Endothelial cell of hepatic sinusoid (primary cell): ENCODE measurements around the gene ST3GAL3.

Experiments used
- in situ Hi-C: cut with HindIII; loops from 2 replicates; pipeline ENCODE4 v1.10.0; 2017; ENCODE audit warnings: low sequenced_read_pairs

ST3GAL3 gene

DNA sequence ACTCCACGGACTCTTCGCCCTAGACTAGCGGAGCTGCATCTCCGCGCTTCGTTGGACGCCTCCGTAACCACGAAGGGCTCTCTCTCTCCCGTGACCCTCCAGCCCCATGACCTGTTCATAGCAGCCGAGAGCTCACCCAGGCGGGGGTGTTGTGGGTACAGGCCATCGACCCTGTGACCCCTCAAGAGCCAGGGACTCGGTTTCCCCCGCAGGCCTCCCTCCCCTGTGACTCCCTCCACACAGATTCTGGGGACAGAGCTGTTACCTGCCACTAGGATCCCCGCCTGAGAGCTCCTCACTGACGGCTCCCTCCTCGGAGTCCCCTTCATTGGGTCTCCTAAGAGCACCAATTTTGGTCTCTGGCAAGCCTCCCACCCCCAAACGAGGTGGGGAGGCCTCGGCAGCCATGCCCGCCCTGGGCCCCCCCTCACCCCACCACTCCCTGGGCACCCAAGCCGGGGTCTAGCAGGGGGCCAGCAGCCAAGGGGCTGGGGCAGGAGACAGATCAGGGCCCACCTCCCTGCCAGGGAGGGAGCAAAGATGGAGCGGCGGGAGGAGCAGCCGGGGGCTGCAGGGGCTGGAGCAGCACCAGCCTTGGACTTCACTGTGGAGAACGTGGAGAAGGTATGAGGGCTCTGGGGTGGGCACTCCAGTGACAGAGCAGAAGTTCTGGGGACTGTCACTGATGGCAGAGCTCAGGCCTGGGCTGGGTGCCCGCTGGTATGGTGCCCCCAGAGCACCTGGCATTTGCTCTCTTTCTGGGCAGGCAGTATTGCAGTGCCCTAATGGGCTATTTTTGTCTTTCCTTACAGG, 239.9 kb downstream of the ST3GAL3 start:
- in situ Hi-C loops = loop anchor here (25.0 kb wide), 1 partner anchor 710 kb away; no protein-coding TSS in a partner anchor

DNA sequence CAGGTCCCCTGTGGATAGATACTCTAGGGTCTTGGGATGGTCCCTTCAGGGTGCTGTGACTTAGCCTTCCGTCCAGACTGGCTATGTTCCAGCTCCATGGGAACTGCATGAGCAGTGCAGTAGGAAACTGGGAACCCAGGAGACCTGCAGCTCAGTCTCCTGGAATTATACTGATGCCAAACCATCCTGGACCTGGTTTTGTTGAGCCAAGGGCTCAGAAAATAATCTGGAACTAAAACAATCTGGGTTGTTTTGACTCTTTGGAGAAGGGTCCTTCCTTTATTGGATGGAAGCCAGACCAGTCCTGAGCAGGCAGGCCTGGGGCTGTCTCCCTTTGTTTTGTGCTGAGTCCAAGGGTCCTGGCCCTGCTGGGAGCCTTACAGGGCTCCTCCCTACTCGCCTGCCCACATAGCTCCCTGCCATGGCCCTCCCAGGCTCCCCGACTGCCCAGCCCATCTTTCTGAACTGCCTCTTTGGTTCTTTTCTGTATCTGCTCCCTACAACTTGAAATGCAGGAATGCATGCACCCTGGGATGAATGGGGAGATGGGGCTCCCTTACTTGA, 240.6 kb downstream of the ST3GAL3 start:
- in situ Hi-C loops = loop anchor here (25.0 kb wide), 1 partner anchor 711 kb away; no protein-coding TSS in a partner anchor

DNA sequence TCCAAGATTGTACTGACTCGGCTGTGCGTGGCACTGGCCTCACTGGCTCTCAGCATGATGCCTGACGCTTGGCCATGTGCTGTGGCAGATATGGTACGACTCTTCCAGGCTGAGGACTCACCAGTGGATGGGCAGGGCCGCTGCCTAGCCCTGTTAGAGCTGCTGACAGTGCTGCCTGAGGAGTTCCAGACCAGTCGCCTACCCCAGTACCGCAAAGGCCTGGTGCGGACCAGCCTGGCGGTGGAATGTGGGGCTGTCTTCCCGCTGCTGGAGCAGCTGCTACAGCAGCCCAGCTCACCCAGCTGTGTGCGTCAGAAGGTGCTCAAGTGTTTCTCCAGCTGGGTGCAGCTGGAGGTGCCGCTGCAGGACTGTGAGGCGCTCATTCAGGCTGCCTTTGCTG, 242.3 kb downstream of the ST3GAL3 start:
- in situ Hi-C loops = loop anchor here (5.0 to 25.0 kb wide), 2 partner anchors 43 to 712 kb away; partner anchors contain the start of gene CCDC24

DNA sequence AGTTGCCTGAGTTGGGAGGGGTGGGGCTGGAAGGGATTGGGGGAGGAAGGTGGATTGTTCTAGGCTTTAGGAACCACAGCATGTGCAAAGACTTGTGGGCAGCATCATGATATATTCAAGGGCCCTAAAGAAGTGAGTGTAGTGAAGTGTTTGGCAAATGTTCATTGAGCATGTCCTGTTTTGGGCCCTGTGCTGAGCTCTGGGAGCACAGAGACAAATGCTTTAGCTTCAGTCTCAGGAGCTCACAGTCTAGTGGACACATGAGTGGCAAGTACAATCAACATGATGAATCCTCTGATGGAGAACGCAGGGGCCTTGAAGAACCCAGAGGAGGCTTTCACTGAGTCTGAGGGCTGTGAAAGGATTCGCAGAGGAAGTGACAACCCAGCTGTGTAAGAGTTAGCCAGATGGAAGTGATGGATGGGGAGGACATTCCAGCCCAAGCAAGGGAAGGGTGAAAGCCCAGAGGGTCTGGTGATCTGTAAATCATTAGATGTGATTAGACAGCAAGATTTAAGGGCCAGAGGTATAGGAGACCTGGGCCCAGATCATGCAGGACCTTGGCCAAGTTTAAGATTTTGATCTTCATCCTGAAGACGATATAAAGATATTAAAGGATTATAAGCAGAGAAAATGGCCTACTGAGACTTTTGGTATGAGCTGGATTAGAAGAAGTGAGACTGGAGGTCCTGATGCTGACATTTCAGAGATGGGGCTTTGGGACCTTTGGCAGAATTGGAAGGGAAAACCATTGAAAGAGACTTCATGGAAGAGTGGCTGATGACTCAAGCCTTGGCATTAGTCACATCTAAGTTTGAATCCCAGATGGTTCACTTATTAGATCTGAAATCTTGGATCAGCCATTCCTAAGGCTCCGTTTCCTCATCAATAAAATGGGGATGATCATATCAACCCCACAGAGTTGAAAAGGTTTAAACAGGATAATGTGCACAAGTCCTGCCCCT, 244.0 kb downstream of the ST3GAL3 start:
- in situ Hi-C loops = loop anchor here (5.0 kb wide), 1 partner anchor 41 kb away; the partner anchor contains the start of gene CCDC24

DNA sequence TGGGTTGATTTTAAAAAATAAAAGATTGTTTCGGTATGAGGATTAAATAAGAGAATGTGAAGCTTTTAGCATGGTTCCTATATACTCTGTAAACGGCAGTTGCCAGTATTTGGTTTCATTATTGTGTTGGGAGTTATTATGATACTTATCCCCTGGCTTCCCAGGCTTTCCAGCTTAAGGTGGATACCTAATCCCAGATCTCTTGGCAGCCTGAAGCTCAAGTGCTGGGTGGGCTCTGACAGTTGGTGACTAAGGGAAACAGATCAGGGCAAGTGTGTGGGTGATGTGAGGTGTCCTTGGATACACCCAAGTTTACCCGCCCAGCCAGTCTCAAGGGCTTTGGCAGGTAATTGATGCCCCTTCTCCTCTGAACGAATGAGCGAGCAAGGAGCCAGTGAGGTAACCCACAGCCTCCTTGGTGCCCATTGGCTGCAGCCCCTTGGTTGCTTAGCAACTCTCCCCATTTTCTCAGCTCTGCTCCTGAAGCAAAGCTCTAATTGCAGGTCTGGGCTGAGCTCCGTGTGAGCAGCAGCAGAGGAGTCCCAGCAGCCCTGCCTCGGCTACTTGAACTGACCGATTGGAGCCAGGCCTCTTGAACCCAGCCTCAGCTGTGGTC, 245.5 kb downstream of the ST3GAL3 start:
- in situ Hi-C loops = loop anchor here (5.0 kb wide), 1 partner anchor 39 kb away; the partner anchor contains the start of gene CCDC24

DNA sequence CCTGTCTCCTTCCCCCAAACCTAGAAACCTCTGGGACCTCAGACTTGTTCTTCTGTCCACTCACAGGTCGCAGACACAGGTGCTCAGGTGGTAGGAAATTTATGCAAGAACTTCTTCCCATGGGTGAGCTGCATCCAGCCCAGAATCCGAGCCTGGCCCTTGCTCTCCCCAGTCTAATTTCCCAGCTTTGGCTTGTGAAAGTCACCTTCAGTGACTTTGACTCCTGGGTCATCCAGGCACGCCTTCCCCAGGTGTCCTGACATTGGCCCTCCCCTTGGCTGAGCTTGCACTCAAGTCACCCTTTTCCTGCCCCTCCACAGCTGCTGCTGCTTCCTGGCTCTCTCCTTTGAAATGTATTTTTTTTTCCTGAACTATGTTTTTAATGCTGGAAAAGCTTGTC, 246.0 kb downstream of the ST3GAL3 start:
- in situ Hi-C loops = loop anchor here (5.0 kb wide), 1 partner anchor 39 kb away; the partner anchor contains the start of gene CCDC24

DNA sequence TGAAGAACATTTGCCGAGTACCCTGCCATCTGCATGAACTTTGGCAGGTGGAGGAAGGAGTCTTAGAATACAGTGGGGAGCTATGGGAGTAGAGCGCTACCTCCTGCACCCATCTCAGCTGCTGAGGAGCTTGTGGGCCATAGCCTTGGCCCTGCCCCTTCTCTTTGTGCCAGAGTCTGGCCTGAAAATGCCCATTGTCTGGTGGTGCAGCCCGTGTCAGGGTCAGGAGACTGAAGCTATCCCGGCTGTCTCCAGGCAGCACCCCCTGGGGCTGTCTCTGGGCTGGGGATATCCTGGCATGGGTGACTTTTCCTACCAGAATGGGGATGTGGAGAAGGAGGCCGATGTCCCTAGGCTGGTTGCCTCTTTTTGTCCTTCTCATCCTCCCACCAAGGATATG, 246.7 kb downstream of the ST3GAL3 start:
- in situ Hi-C loops = loop anchor here (5.0 kb wide), 1 partner anchor 38 kb away; the partner anchor contains the start of gene CCDC24

DNA sequence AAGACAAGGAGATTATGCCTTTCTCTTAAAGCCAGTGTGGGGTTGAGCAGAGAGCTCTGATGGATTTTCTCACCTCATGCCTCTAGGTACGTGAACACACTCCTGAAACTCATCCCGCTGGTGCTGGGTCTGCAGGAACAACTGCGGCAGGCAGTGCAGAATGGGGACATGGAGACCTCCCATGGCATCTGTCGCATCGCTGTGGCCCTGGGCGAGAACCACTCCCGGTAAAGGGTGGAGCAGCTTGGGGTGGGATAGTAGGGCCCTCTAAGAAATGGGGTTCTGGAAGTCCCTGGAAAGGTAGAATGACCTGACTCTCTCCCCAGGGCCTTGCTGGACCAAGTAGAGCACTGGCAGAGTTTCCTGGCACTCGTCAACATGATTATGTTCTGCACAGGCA, 248.9 kb downstream of the ST3GAL3 start:
- in situ Hi-C loops = no loop called here

DNA sequence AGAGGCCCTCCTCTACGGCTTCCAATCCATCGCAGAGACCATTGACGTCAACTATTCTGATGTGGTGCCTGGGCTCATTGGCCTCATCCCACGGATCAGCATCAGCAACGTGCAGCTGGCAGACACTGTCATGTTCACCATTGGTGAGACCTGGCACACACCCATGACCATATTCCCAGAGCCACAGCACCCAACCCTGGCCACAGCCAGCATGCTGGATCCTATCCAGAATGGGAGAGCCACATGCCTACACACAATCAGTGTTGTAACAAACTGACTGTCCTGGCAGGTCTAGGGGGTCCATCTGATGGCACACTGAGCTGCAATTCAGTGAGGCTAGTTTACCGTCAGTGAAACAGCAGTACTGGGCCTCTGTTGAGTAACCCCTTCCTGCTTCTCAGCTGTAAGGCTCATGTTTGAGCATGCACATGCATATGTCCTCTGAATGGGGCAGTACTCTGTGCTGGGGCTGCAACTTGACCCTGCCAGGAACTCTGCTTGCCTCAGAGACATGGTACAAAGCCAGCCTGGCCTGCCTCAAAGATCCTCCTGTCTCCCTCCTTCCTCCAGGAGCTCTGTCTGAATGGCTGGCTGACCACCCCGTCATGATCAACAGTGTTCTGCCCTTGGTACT, 250.2 kb downstream of the ST3GAL3 start:
- in situ Hi-C loops = no loop called here

DNA sequence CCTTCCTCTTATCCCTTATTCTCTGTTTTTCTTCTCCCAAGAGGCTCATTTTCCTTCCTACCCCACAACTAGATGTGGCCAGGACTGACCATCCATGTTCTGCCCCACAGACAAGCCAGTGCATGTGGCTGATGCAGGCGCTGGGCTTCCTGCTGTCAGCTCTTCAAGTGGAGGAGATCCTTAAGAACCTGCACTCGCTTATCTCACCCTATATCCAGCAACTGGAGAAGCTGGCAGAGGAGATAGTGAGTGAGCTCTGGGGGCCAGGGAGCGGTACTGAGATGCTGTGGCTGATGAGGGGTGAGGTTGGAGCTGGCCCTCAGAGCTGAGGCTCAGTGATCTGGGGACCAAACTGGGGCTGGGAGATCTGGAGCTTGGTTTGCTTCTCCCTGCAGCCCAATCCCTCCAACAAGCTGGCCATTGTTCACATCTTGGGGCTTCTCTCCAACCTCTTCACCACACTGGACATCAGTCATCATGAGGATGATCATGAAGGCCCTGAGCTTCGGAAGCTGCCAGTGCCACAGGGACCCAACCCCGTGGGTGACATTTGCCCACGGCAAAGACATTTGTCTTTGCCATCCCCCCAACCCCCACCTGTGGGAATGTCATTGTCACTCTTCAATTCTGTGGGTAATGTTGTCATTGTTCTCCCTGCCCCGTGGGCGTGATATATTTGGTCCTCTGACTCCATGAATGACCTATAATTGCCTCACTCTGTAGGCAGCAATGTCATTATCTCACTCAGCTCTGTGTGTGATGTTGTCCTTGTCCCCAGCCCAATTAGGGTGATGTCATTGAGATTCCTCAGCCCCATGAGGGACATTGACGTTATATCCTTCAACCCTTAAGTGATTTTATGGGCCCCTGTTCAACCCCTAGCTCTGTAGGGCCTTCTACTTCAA, 251.3 kb downstream of the ST3GAL3 start:
- in situ Hi-C loops = no loop called here

DNA sequence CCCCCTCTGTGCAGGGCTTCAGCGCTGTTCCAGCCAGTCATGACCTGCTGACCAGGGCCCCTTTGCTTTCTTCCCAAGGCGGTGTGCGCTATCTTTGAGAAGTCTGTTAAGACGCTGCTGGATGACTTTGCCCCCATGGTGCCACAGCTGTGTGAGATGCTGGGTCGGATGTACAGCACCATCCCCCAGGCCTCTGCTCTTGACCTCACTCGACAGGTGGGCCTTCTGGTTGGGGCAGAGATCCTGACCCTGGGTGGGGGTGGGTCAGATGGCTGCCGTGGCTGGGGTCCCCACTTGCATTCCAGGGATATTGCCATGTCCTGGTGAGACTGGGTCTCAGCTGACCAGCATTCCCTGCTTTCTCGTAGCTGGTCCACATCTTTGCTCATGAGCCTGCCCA, 253.5 kb downstream of the ST3GAL3 start:
- in situ Hi-C loops = no loop called here

DNA sequence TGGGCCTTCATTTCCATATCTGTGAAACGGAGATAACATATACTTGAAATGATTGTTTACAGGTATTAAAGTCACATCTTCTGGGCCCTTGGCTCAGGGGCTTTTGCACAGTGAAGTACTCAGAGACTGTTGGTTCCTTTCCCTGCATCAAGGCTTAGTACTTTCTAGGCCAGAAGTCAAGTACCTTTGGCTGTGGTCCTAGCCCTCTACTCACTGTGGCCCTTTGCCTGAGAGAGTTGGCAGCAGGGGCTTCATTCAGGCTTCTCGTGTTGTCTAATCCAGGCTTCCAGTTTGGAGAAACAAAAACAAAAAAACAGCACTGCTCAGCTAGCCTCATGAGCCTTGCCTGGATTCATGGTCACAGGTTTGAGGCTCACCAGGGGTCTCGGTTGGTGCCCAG, 254.4 kb downstream of the ST3GAL3 start:
- in situ Hi-C loops = no loop called here

DNA sequence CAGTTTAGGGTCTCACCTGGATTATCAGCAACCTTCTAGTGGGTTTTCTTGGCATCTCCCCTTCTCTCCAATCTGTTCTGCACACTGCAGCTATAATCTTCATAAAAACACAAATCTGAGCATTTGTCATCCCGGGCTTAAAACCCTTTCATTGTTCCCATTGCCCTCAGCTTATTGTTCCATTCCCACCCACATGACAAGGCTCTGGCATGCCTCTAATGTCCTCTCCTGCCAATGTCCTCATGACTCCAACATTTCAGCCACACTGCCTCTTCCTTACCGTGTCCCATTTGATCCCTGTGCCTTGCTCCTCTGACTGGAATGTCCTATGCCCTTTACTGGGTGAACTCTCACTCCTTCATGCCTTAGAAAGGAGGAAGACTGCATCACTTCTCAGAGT, 255.0 kb downstream of the ST3GAL3 start:
- in situ Hi-C loops = no loop called here

DNA sequence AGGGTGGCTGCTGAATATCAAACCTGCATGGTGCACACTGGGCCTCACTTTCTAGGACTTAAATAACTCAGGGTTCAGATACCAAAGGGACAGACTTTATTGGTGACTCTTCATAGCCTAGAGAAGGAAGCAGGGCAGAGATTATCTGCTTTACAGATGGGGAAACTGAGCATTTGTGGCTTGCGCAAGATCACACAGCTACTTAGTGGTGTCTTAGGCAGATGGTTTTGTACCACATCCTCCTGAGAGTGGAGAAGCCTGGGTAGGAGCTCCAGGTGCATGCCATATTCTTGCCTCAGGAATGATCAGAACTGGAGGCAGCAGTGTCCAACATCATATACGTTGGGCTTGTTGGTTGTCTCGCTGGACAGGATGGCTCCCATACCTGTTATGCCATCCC, 255.7 kb downstream of the ST3GAL3 start:
- in situ Hi-C loops = no loop called here

DNA sequence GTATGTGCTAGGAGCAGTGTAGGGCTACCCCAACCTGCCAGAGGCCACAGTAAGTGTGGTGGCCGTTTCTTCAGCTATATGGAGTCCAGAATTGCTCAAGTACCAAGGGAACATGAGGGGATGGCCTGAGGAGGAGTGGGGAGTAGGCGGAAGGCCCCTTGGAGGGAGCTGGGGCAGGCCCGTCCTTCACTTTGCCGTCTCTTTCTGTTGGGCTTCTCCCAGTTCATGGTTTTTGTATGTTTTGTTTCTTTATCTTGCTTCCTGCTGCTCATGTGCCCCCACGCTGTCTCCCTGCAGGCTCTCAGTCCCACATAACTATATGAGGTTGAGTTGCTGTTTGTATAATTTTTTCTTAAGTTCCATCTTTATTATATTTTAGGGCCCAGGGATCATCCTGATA, 256.6 kb downstream of the ST3GAL3 start:
- in situ Hi-C loops = no loop called here

DNA sequence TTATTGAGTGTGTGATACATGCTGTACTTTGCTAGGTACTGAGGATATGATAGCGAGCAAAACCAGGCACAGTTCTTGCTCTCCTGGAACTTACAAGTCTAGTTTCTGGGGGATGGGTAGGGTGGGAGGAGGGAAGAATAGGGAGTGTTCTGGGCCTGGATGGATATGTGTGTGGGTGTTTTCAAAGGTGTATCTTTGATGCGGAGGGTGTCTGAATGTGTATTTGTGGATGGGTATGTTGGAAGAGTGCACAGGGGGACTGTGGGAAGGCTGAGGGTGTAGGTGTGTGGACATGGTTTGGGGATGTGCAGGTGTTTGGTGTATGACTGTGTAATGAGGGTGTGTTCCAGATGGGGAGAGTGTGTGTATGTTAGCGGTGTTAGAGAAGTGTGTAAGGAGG, 258.0 kb downstream of the ST3GAL3 start:
- in situ Hi-C loops = no loop called here

DNA sequence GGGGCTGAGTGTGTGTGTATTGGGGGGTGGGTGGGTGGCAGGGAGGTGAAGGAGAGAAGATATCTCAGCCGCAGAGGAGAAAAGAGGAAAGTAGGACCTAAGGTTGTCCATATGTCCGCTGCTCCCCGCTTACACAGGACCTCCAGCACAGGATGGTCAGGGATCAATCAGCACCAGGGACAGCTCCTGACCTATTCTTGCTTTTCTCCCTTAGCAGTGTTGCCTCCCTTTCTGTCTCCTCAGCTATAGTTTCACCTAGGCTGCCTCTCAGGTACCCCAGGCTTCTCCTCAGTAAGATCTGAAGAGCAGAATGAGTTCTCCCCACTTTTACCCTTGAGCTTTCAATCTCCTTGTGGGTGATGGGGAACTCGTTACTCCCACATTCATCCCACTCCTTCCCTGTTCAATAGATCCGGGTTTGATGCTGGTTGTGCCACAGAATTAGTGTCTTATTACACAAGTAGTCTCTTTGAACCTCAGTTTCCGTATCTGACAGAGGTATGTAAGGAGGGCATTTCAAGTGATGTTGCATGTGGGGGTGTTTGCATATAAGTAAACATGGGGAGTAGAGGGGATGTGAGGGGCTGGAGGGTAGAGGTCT, 261.1 kb downstream of the ST3GAL3 start:
- in situ Hi-C loops = no loop called here

DNA sequence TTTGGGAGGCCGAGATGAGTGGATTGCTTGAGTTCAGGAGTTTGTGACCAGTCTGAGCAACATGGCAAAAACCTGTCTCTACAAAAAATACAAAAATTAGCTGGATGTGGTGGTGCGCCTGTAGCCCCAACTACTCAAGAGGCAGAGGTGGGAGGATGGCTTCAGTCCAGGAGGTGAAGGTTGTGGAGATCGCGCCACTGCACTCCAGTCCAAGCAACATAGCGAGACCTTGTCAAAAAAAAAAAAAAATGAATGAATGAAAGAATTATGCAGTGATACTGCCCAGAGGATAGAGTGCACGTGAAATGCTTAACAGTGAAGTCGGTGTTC, 262.0 kb downstream of the ST3GAL3 start:
- in situ Hi-C loops = no loop called here
